ENCODE measurements around the gene PEX7.

The PEX7 gene

GRCh38 chr6:136923116-136923953 lies 100.9 kb downstream of the PEX7 start:
- Histone ChIP-seq H3K27me3 (peaks cover 94% of the 10 kb centered on the region), H3K4me1 (ENCODE audit: control insufficient read depth in 1 of 2, insufficient read depth in 1 of 2, low read depth in 1 of 2, low read length in 1 of 2) (peaks cover 33 to 42% of the 10 kb centered on the region in 2 experiments), H3K9me3 (no peaks in the 10 kb centered on the region), H3K36me3 (no peaks in the 10 kb centered on the region), H3K4me3 (ENCODE audit: low read depth in 1 of 2, low read length in 1 of 2) (peak overlapping the region in 1 of 2 experiments; percentile 65), H3K27ac (no peak overlapping the region)
- no peak for TF ChIP-seq CTCF (IDR thresholded peaks at IDR 0.05)

GRCh38 chr6:136923954-136924673 lies 101.7 kb downstream of the PEX7 start:
- Histone ChIP-seq H3K27me3 (peaks cover 93% of the 10 kb centered on the region), H3K36me3 (no peaks in the 10 kb centered on the region), H3K4me3 (ENCODE audit: low read depth in 1 of 2, low read length in 1 of 2) (no peak overlapping the region), H3K4me1 (ENCODE audit: control insufficient read depth in 1 of 2, insufficient read depth in 1 of 2, low read depth in 1 of 2, low read length in 1 of 2) (peaks cover 33 to 42% of the 10 kb centered on the region in 2 experiments), H3K9me3 (no peaks in the 10 kb centered on the region), H3K27ac (no peak overlapping the region)
- no peak for TF ChIP-seq CTCF (IDR thresholded peaks at IDR 0.05)

GRCh38 chr6:136926383-136926782 lies 104.0 kb downstream of the PEX7 start:
- no peak for TF ChIP-seq CTCF (IDR thresholded peaks at IDR 0.05)
- no peaks in the 10 kb centered on the region for H3K9me3 ChIP-seq
- no peaks in the 10 kb centered on the region for H3K36me3 ChIP-seq
- no peak overlapping the region for H3K27ac ChIP-seq
- H3K4me1 ChIP-seq (ENCODE audit: control insufficient read depth in 1 of 2, insufficient read depth in 1 of 2, low read depth in 1 of 2, low read length in 1 of 2), result peaks cover 20 to 27% of the 10 kb centered on the region in 2 experiments
- H3K27me3 ChIP-seq, result peaks cover 90% of the 10 kb centered on the region
- H3K4me3 ChIP-seq (ENCODE audit: low read depth in 1 of 2, low read length in 1 of 2), result no peak overlapping the region

- H3K36me3 ChIP-seq, result no peaks in the 10 kb centered on the region
- no peak overlapping the region for H3K4me3 ChIP-seq (ENCODE audit: low read depth in 1 of 2, low read length in 1 of 2)
- H3K9me3 ChIP-seq, result no peaks in the 10 kb centered on the region
- no peak for TF ChIP-seq CTCF (IDR thresholded peaks at IDR 0.05)
- H3K27ac ChIP-seq, result no peak overlapping the region
- peaks cover 11 to 17% of the 10 kb centered on the region in 2 experiments for H3K4me1 ChIP-seq (ENCODE audit: control insufficient read depth in 1 of 2, insufficient read depth in 1 of 2, low read depth in 1 of 2, low read length in 1 of 2)
- H3K27me3 ChIP-seq, result peaks cover 90% of the 10 kb centered on the region
Observed at GRCh38 chr6:136927292-136927691, 104.9 kb downstream of the PEX7 start.

GRCh38 chr6:136930528-136930927 lies 108.1 kb downstream of the PEX7 start:
- no peaks in the 10 kb centered on the region for H3K36me3 ChIP-seq
- H3K27ac ChIP-seq, result no peak overlapping the region
- no peak for TF ChIP-seq CTCF (IDR thresholded peaks at IDR 0.05)
- no peaks in the 10 kb centered on the region for H3K9me3 ChIP-seq
- H3K27me3 ChIP-seq, result peaks cover 90% of the 10 kb centered on the region
- no peak overlapping the region for H3K4me3 ChIP-seq (ENCODE audit: low read depth in 1 of 2, low read length in 1 of 2)
- H3K4me1 ChIP-seq (ENCODE audit: control insufficient read depth in 1 of 2, insufficient read depth in 1 of 2, low read depth in 1 of 2, low read length in 1 of 2), result no peaks in the 10 kb centered on the region
